HG03060 (cell line): ENCODE measurements around the gene KLK11.
"Not testable (repeated sequence)": the region's sequence is repeated elsewhere in the genome, so short reads cannot be mapped to it uniquely, and the experiment has no call there.

Experiments used
- ATAC-seq: cut with Tn5 transposase; IDR thresholded peaks from one replicate; pipeline ENCODE4 v1.9.1; 2021; ENCODE audit warnings: low read depth, moderate number of reproducible peaks; ENCODE audit not compliant: unreplicated experiment

KLK11 gene

GRCh38 chr19:51006406-51006805 lies 20.0 kb downstream of the KLK11 start:
- ATAC-seq = no peak

GRCh38 chr19:51005248-51005647 lies 21.2 kb downstream of the KLK11 start:
- no peak for ATAC-seq

GRCh38 chr19:51003316-51003715 lies 23.1 kb downstream of the KLK11 start:
- no peak for ATAC-seq

GRCh38 chr19:51002542-51003311 lies 23.7 kb downstream of the KLK11 start:
- no peak for ATAC-seq

- ATAC-seq = no peak
Measured at GRCh38 chr19:51002089-51002532, 24.3 kb downstream of the KLK11 start.

GRCh38 chr19:51001515-51001914 lies 24.9 kb downstream of the KLK11 start, which contains the start of gene KLK8:
Gene KLK8, minus strand, starts transcription at chr19:51001604. Its CDS starts 437 bp downstream, at chr19:51001167.
- ATAC-seq = no peak

- ATAC-seq = no peak
Measured at GRCh38 chr19:51000981-51001380, 25.4 kb downstream of the KLK11 start.

- ATAC-seq = no peak
Measured at GRCh38 chr19:51000426-51000825, 26.0 kb downstream of the KLK11 start.

GRCh38 chr19:50998686-50999085 lies 27.7 kb downstream of the KLK11 start:
- ATAC-seq = no peak

- ATAC-seq = no peak
Measured at GRCh38 chr19:50998061-50998460, 28.4 kb downstream of the KLK11 start.

- no peak for ATAC-seq
Measured at GRCh38 chr19:50994129-50994528, 32.3 kb downstream of the KLK11 start.

- ATAC-seq = no peak
Measured at GRCh38 chr19:50992666-50993035, 33.8 kb downstream of the KLK11 start.

GRCh38 chr19:50984416-50984815 lies 42.0 kb downstream of the KLK11 start:
- not testable (repeated sequence) for ATAC-seq

- ATAC-seq = no peak
Measured at GRCh38 chr19:50983625-50984292, 42.7 kb downstream of the KLK11 start, which contains the start of gene KLK7. Gene KLK7, minus strand, starts transcription at chr19:50983917. Its CDS starts 1,518 bp downstream, at chr19:50982399.

- no peak for ATAC-seq
Measured at GRCh38 chr19:50982186-50982585, 44.2 kb downstream of the KLK11 start.

GRCh38 chr19:50981587-50982146 lies 44.7 kb downstream of the KLK11 start:
- no peak for ATAC-seq

GRCh38 chr19:50980208-50980607 lies 46.2 kb downstream of the KLK11 start:
- no peak for ATAC-seq

GRCh38 chr19:50979758-50980157 lies 46.7 kb downstream of the KLK11 start:
- ATAC-seq = no peak

- ATAC-seq = no peak
Measured at GRCh38 chr19:50978772-50979390, 47.5 kb downstream of the KLK11 start.

- ATAC-seq = no peak
Measured at GRCh38 chr19:50977626-50978025, 48.8 kb downstream of the KLK11 start.

GRCh38 chr19:50975766-50976165 lies 50.6 kb downstream of the KLK11 start:
- ATAC-seq = no peak
